Body of pancreas (tissue), 4 donors: ENCODE results near the gene RFT1.

Experiments used
- POLR2A ChIP-seq, 3 donors: fragments of 450-650 bp; IDR thresholded peaks; one replicate each; pipeline ENCODE4 v1.6.1; 2016; ENCODE audit warnings: antibody characterized with exemption in 3 of 3, mild to moderate bottlenecking in 2 of 3
- TF ChIP-seq, protein P1 (sequence below), 7 experiments: fragments of 450-650 bp in 4 of 7; fragments of 200-600 bp in 3 of 7; sonication (generic) in 3 of 7; IDR thresholded peaks; one replicate each; pipeline ENCODE4 v1.5.1; 2016 to 2019; ENCODE audit warnings: antibody characterized with exemption in 7 of 7

DNA sequence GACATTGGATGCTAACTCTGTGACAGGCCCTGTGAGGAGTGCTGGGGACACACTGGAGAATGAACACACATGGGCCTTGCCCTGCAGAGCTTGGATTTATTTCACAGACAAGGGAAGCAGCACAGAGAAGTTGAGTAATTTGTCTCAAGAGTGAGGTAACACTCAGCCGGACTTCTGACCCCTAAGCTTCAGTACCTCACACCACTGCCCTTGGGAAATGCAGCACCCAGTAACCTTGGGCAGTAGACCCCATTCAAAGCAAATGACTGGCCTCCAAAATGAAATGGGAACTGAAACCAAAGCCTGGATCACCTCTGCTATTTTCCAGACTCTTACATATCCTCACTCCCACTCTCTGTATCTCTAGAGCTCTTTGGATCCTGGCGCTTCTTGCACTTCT, 37.3 kb downstream of the RFT1 start:
- TF ChIP-seq, protein P1, sequence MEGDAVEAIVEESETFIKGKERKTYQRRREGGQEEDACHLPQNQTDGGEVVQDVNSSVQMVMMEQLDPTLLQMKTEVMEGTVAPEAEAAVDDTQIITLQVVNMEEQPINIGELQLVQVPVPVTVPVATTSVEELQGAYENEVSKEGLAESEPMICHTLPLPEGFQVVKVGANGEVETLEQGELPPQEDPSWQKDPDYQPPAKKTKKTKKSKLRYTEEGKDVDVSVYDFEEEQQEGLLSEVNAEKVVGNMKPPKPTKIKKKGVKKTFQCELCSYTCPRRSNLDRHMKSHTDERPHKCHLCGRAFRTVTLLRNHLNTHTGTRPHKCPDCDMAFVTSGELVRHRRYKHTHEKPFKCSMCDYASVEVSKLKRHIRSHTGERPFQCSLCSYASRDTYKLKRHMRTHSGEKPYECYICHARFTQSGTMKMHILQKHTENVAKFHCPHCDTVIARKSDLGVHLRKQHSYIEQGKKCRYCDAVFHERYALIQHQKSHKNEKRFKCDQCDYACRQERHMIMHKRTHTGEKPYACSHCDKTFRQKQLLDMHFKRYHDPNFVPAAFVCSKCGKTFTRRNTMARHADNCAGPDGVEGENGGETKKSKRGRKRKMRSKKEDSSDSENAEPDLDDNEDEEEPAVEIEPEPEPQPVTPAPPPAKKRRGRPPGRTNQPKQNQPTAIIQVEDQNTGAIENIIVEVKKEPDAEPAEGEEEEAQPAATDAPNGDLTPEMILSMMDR (IDR thresholded peaks at IDR 0.05) = no peak
- no peak for TF ChIP-seq POLR2A (IDR thresholded peaks at IDR 0.05)
